ENCODE measurements around the gene ADGRL1.

DNA sequence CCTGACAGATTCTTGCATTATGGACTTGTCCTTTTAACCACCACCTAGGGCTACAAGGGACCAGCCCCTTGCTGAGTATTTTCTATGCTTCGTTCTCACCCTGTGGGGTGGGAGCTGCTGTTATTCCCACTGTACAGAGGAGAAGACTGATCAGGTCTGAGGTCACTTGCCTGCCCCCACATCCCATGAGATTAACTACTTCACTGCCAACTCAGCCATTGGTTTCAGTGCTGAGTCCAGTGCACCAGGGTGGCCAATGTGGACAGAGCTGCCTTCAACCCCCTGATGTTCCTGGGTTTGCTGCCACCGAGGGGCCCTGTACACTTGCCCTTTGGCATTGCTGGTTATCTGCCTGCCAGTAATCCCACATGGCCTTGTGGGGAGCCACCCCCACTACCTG lies 95.3 kb downstream of the ADGRL1 start:
- TF ChIP-seq, protein P1, sequence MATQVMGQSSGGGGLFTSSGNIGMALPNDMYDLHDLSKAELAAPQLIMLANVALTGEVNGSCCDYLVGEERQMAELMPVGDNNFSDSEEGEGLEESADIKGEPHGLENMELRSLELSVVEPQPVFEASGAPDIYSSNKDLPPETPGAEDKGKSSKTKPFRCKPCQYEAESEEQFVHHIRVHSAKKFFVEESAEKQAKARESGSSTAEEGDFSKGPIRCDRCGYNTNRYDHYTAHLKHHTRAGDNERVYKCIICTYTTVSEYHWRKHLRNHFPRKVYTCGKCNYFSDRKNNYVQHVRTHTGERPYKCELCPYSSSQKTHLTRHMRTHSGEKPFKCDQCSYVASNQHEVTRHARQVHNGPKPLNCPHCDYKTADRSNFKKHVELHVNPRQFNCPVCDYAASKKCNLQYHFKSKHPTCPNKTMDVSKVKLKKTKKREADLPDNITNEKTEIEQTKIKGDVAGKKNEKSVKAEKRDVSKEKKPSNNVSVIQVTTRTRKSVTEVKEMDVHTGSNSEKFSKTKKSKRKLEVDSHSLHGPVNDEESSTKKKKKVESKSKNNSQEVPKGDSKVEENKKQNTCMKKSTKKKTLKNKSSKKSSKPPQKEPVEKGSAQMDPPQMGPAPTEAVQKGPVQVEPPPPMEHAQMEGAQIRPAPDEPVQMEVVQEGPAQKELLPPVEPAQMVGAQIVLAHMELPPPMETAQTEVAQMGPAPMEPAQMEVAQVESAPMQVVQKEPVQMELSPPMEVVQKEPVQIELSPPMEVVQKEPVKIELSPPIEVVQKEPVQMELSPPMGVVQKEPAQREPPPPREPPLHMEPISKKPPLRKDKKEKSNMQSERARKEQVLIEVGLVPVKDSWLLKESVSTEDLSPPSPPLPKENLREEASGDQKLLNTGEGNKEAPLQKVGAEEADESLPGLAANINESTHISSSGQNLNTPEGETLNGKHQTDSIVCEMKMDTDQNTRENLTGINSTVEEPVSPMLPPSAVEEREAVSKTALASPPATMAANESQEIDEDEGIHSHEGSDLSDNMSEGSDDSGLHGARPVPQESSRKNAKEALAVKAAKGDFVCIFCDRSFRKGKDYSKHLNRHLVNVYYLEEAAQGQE (IDR thresholded peaks at IDR 0.05; ENCODE audit: insufficient read depth in 1 of 2, low read depth in 2 of 2, low read length in 2 of 2), result no peak
- TF ChIP-seq TAF1 (IDR thresholded peaks at IDR 0.05; ENCODE audit: borderline replicate concordance, insufficient read depth, low read length), result no peak

Data from PFSK-1 (cell line).